Type B pancreatic cell (in vitro differentiated cells): ENCODE data around the gene XRCC5. TPM values are rescaled to one million over a fixed set of nuclear protein-coding genes. Genes with fewer than 3 reads are reported as not detected.
A peak's percentile ranks its signal among the peaks of the same experiment; 100 is the strongest.

Experiments used
- DNase-seq: peaks from one replicate; pipeline ENCODE4 v3.0.0; 2021; ENCODE audit warnings: mixed read lengths; ENCODE audit not compliant: unreplicated experiment; ENCODE audit errors: extremely low spot score
- H3K27ac Mint-ChIP-seq: 2 replicates; pipeline ENCODE4 v1.8.0; 2021; ENCODE audit warnings: mild to moderate bottlenecking, mixed read lengths
- H3K27me3 Mint-ChIP-seq: 2 replicates; pipeline ENCODE4 v1.8.0; 2021; ENCODE audit warnings: mixed read lengths
- H3K36me3 Mint-ChIP-seq: 2 replicates; pipeline ENCODE4 v1.8.0; 2021; ENCODE audit warnings: mixed read lengths
- H3K4me1 Mint-ChIP-seq: one replicate; pipeline ENCODE4 v1.8.0; 2021; ENCODE audit warnings: mixed read lengths; ENCODE audit not compliant: unreplicated experiment
- H3K4me3 Mint-ChIP-seq: 2 replicates; pipeline ENCODE4 v1.8.0; 2021; ENCODE audit warnings: mild to moderate bottlenecking, mixed read lengths
- H3K9me3 Mint-ChIP-seq: 2 replicates; pipeline ENCODE4 v1.8.0; 2021; ENCODE audit warnings: mixed read lengths
- long read RNA-seq: library from polyadenylated mRNA; unstranded; transcript quantifications from one replicate; pipeline ENCODE4 v2.0.0, GENCODE V29; 2020
- total RNA-seq: library from RNA; stranded (reverse); gene quantifications from 2 replicates; pipeline ENCODE4 v1.2.1, GENCODE V29; 2021; ENCODE audit warnings: low replicate concordance
- TF ChIP-seq, protein P1 (sequence below): fragments of 200-600 bp; sonication (generic); conservative IDR thresholded peaks from 2 replicates; pipeline ENCODE4 v1.5.0; 2021; ENCODE audit warnings: antibody characterized with exemption, mild to moderate bottlenecking

XRCC5 gene
- total RNA-seq: 266 and 349 TPM in 2 replicates
- long read RNA-seq, transcript XRCC5-201 (21 exons, 3,428 nt): major isoform, 770 of 963 reads
- long read RNA-seq, partial matches to known transcripts: 149 of 963 reads
- long read RNA-seq, other reads (novel, unspliced or antisense): 43 of 963 reads

DNA sequence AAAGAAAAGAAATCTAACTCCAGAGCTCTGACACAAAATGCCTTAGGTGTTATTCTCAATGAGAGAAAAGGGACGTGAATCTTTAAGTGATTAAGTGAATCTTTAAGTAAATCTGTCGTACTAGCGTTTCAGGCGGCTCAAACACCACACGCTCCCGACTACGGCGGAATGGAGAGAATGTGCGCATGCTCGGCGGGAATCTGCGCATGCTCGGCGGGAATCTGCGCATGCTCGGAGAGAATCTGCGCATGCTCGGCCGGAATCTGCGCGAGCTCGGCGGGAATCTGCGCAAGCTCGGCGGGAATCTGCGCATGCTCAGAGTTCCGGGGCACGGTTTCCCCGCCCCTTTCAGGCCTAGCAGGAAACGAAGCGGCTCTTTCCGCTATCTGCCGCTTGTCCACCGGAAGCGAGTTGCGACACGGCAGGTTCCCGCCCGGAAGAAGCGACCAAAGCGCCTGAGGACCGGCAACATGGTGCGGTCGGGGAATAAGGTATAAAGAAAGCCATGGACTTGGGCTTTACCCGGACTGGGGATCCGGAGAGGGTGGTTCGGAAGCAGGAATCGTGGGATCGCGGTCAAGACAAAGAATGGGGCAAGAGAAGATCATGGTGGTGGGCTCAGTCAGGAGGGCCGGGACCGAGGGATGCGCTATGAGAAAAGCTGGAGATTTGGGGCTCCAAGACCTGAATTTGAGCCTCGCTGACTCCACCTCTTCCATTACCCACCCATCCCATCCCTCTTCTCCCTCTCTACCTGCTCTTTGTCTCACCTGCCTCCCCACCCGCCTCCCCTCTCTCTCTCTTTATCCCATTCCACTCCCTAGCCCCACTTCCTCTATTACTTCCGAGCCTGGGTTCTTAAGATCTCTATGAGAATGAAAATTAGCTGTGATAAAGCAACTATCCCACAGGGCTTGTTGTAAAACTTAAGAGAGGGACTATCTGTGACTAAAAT, at the start of gene XRCC5:
Gene XRCC5 (plus strand): TSS at position 382 of the 955 bp plus-strand sequence. CDS start 89 bp downstream, at position 471.
- H3K36me3 Mint-ChIP-seq: peaks cover 28% of the 10 kb centered on the region
- H3K4me1 Mint-ChIP-seq: peaks cover 53% of the 10 kb centered on the region

GRCh38 chr2:216064014-216064630, 45.0 kb upstream of the XRCC5 start:
- H3K27ac Mint-ChIP-seq: no peak overlapping the region
- no peak for DNase-seq
- H3K9me3 Mint-ChIP-seq: no peaks in the 10 kb centered on the region
- no peak overlapping the region for H3K4me3 Mint-ChIP-seq
- TF ChIP-seq, protein P1, sequence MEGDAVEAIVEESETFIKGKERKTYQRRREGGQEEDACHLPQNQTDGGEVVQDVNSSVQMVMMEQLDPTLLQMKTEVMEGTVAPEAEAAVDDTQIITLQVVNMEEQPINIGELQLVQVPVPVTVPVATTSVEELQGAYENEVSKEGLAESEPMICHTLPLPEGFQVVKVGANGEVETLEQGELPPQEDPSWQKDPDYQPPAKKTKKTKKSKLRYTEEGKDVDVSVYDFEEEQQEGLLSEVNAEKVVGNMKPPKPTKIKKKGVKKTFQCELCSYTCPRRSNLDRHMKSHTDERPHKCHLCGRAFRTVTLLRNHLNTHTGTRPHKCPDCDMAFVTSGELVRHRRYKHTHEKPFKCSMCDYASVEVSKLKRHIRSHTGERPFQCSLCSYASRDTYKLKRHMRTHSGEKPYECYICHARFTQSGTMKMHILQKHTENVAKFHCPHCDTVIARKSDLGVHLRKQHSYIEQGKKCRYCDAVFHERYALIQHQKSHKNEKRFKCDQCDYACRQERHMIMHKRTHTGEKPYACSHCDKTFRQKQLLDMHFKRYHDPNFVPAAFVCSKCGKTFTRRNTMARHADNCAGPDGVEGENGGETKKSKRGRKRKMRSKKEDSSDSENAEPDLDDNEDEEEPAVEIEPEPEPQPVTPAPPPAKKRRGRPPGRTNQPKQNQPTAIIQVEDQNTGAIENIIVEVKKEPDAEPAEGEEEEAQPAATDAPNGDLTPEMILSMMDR: peak; percentile 39
- no peaks in the 10 kb centered on the region for H3K27me3 Mint-ChIP-seq
- peaks cover 8% of the 10 kb centered on the region for H3K36me3 Mint-ChIP-seq
- H3K4me1 Mint-ChIP-seq: peaks cover 12% of the 10 kb centered on the region

More for the DNA sequence above, at the start of gene XRCC5:
- TF ChIP-seq, protein P1: no peak
- DNase-seq: peak; percentile 99
- Mint-ChIP-seq H3K27ac (peak within 1 kb of the TSS; percentile 99), H3K27me3 (no peaks in the 10 kb centered on the region), H3K9me3 (no peaks in the 10 kb centered on the region), H3K4me3 (peak within 1 kb of the TSS; percentile 100)

GRCh38 chr2:216064665-216065064, 44.5 kb upstream of the XRCC5 start:
- Mint-ChIP-seq H3K4me1 (peaks cover 12% of the 10 kb centered on the region), H3K27me3 (no peaks in the 10 kb centered on the region), H3K9me3 (no peaks in the 10 kb centered on the region), H3K4me3 (no peak overlapping the region), H3K27ac (no peak overlapping the region), H3K36me3 (peaks cover 8% of the 10 kb centered on the region)
- TF ChIP-seq, protein P1: no peak
- DNase-seq: no peak

DNA sequence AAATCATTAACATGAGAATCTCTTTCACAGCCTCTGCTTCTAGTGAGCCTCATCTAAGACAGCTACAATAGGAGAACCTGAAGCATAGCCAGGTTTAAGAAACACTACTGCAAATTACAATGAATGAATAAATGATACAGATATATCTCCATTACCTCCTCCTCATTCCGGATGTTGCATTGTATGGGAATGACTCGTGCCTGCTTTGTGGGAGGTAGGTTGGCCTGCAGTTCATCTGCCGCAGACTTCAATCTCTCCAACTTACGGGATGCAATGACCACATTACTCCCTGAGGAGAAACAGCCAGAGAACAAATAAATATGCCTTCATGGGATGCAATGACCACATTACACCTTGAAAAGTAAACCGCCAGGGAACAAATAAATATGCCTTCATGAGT, 42.9 kb upstream of the XRCC5 start:
- no peaks in the 10 kb centered on the region for H3K9me3 Mint-ChIP-seq
- no peak overlapping the region for H3K4me3 Mint-ChIP-seq
- DNase-seq: no peak
- TF ChIP-seq, protein P1: no peak
- peaks cover 16% of the 10 kb centered on the region for H3K4me1 Mint-ChIP-seq
- peaks cover 8% of the 10 kb centered on the region for H3K36me3 Mint-ChIP-seq
- H3K27ac Mint-ChIP-seq: no peak overlapping the region
- no peaks in the 10 kb centered on the region for H3K27me3 Mint-ChIP-seq

DNA sequence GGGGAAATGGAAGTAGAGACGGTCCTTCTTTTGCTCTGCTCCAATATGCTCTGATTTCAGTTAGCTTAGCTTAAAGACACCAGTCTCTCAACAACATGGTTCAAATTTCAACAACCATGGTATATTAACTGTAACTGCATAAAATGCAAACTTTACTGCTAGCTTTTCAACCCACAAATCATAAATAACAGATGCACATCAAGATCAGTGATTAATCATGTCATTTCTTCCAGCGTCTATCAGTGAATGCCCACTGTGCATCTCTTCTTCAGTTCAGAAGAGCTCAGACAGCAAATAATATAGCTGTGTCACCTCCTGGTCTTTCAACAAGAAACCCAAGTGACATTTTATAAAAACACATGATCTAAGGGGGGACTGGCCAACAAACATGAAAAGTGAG, 40.1 kb upstream of the XRCC5 start:
- no peak overlapping the region for H3K27ac Mint-ChIP-seq

More for the DNA sequence above, 40.1 kb upstream of the XRCC5 start:
- Mint-ChIP-seq H3K36me3 (peaks cover 8% of the 10 kb centered on the region), H3K9me3 (no peaks in the 10 kb centered on the region), H3K27me3 (no peaks in the 10 kb centered on the region), H3K4me3 (no peak overlapping the region), H3K4me1 (peaks cover 16% of the 10 kb centered on the region)
- TF ChIP-seq, protein P1: no peak
- no peak for DNase-seq
